ENCODE data around the gene DCLK2.

DCLK2 gene

DNA sequence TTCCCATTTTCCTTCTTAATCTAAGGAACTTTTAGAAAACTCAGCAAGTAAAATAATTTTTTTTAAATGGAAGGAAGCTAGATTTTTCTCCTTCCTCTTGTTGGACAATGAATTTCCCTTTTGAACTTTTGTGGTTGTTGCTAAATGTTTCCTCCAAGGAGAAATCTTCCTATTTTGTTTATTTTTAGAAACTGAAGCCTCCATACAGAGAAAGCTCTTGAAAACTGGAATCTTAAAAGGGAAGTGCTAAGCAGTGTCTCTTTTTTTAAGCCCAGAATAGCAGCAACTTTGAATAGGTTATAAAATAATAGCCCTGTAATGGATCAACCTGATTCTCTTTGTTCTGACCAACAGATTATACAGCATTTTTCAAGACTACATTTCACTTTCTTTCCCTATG lies 15.1 kb upstream of the DCLK2 start:
- no peak for DNase-seq (ENCODE audit: low read depth)

DNA sequence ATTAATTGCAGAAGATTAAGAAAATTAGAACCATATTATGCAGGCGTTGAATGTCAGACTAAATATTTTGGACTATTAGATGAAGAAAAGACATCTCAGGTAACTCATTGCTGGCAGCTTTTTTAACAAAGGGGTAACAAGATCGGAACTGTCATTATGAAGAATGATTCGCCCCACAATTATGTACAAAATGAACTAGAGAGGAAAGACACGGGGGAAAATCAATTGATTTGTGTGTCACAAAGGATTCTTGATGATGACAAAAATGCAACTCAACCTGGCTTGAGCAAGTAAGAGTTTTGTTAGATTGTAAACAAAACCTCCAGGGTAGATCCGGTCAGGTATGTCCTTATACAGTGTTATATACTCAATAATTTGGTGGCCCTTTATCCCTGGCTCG lies 12.5 kb upstream of the DCLK2 start:
- H3K4me3 ChIP-seq (ENCODE audit: low read depth, low read length): no peak overlapping the region
- no peak for DNase-seq (ENCODE audit: low read depth)
- TF ChIP-seq, protein P1, sequence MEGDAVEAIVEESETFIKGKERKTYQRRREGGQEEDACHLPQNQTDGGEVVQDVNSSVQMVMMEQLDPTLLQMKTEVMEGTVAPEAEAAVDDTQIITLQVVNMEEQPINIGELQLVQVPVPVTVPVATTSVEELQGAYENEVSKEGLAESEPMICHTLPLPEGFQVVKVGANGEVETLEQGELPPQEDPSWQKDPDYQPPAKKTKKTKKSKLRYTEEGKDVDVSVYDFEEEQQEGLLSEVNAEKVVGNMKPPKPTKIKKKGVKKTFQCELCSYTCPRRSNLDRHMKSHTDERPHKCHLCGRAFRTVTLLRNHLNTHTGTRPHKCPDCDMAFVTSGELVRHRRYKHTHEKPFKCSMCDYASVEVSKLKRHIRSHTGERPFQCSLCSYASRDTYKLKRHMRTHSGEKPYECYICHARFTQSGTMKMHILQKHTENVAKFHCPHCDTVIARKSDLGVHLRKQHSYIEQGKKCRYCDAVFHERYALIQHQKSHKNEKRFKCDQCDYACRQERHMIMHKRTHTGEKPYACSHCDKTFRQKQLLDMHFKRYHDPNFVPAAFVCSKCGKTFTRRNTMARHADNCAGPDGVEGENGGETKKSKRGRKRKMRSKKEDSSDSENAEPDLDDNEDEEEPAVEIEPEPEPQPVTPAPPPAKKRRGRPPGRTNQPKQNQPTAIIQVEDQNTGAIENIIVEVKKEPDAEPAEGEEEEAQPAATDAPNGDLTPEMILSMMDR (IDR thresholded peaks at IDR 0.05; ENCODE audit: low read depth, low read length): no peak
- TF ChIP-seq, protein P2, sequence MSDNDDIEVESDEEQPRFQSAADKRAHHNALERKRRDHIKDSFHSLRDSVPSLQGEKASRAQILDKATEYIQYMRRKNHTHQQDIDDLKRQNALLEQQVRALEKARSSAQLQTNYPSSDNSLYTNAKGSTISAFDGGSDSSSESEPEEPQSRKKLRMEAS (IDR thresholded peaks at IDR 0.05; ENCODE audit: low read depth, low read length): no peak
- no peak for TF ChIP-seq POLR2A (IDR thresholded peaks at IDR 0.05; ENCODE audit: extremely low read depth, insufficient read length)
- no peak for TF ChIP-seq MYC (IDR thresholded peaks at IDR 0.05; ENCODE audit: low read depth, low read length)

More for the DNA sequence above, 15.1 kb upstream of the DCLK2 start:
- H3K4me3 ChIP-seq (ENCODE audit: low read depth, low read length): no peak overlapping the region
- TF ChIP-seq POLR2A (IDR thresholded peaks at IDR 0.05; ENCODE audit: extremely low read depth, insufficient read length): no peak
- TF ChIP-seq, protein P1 (IDR thresholded peaks at IDR 0.05; ENCODE audit: low read depth, low read length): no peak
- TF ChIP-seq MYC (IDR thresholded peaks at IDR 0.05; ENCODE audit: low read depth, low read length): no peak
- TF ChIP-seq, protein P2 (IDR thresholded peaks at IDR 0.05; ENCODE audit: low read depth, low read length): no peak

DNA sequence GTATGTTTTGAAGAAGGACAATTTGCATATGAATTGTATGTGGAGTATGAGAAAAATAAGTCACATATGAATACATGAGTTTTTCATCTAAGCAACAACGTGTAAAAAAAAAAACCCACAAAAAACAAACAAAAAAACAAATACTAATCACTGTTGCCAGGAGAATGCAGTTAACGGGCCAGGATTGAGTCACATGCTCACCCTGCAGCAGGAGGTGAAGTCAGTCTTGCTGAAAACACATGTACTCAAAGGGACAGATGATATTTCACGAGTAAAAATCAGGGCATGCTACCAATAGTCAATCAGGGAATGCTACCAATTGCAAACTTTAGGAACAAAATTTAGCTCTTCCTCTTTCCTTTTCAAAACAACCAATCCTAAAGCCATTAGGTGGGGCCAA lies 10.4 kb upstream of the DCLK2 start:
- H3K4me3 ChIP-seq (ENCODE audit: low read depth, low read length): no peak overlapping the region
- DNase-seq (ENCODE audit: low read depth): no peak
- TF ChIP-seq, protein P2 (IDR thresholded peaks at IDR 0.05; ENCODE audit: low read depth, low read length): no peak
- no peak for TF ChIP-seq MYC (IDR thresholded peaks at IDR 0.05; ENCODE audit: low read depth, low read length)
- no peak for TF ChIP-seq POLR2A (IDR thresholded peaks at IDR 0.05; ENCODE audit: extremely low read depth, insufficient read length)
- TF ChIP-seq, protein P1 (IDR thresholded peaks at IDR 0.05; ENCODE audit: low read depth, low read length): no peak

DNA sequence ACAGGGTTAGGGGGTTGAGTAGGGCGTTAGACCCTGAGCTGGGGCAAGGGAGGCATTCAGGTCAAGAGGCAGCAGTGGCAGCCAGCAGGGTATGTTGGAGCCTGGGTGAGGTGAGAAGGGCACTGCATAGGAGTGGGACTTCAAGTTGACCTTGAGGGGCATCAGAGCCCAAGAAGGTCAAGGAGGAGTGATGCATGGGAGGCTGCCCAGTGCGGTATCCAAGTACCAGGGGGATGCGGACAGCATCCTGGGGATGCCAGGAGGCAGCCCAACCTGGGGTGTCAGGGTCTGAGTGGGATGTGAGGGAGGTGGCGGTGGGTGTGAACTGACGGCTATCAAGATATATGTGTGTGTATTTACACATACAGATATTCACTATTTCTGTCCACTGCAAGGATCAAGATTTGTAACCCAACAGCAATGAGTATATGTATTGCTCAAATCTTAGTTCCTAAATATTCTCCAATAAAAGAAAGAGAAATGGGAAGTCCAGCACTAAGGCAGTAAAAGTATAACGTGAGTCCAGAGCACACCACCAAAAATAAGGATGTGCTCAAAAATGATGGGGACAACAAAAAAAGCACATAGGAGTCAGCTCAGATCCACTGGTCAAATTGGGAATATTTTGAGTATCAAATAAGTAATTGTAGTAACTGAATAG lies 9.8 kb upstream of the DCLK2 start:
- TF ChIP-seq POLR2A (IDR thresholded peaks at IDR 0.05; ENCODE audit: extremely low read depth, insufficient read length): no peak
- no peak for DNase-seq (ENCODE audit: low read depth)
- H3K4me3 ChIP-seq (ENCODE audit: low read depth, low read length): no peak overlapping the region

DNA sequence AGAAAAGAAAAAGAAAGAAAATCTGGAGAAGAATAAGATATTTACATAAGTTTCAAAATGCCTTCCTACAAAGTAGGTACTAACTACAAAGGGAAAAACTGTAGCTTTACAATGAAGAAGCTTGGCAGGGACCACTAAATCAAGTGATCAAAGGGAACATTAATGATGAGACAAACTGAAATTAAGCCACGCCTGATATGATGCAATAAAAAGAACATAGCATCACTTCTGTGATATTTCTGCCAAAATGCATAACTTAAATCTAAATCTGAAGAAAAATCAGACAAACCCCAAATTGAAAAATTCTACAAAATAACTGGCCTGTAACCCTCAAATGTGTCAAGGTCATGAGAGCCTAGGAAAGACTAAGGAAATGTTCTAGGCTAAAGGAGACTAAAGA lies 8.9 kb upstream of the DCLK2 start:
- DNase-seq (ENCODE audit: low read depth): no peak
- TF ChIP-seq MYC (IDR thresholded peaks at IDR 0.05; ENCODE audit: low read depth, low read length): no peak
- TF ChIP-seq, protein P2 (IDR thresholded peaks at IDR 0.05; ENCODE audit: low read depth, low read length): no peak
- TF ChIP-seq POLR2A (IDR thresholded peaks at IDR 0.05; ENCODE audit: extremely low read depth, insufficient read length): no peak
- TF ChIP-seq, protein P1 (IDR thresholded peaks at IDR 0.05; ENCODE audit: low read depth, low read length): no peak
- no peak overlapping the region for H3K4me3 ChIP-seq (ENCODE audit: low read depth, low read length)

DNA sequence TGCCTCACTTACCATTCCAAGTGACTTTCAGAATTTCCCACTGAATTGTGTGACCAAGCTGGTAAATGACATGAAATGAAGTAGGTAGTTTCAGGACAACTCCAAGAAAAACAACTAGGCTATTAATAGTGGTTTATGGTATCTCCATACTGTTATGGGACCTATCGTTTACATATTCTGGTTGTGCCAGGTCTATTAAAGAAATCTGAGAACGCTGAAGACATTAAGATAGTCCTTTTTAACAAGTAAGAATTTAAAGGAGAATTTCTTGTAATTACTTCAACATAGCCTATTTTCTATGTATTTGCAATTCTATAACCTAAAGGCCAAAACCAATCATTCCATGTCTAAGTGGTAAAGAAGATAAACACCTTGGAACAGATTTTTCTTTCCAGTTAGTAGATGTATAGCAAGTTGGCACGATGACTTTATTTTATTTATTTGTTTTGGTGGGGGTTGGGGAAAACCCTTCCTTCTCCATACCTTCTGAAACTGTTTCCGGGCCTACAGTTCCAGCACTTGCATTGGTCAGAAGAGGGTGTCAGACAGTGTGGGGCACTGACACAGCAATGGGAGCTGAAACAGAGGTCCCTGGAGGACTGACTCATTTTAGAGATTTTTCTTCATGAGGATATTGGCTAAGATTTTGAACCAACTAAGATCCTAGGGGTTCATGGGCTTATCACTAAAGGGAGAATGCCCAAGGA lies 7.6 kb upstream of the DCLK2 start:
- TF ChIP-seq, protein P1 (IDR thresholded peaks at IDR 0.05; ENCODE audit: low read depth, low read length): no peak
- TF ChIP-seq MYC (IDR thresholded peaks at IDR 0.05; ENCODE audit: low read depth, low read length): no peak
- no peak for TF ChIP-seq POLR2A (IDR thresholded peaks at IDR 0.05; ENCODE audit: extremely low read depth, insufficient read length)
- TF ChIP-seq, protein P2 (IDR thresholded peaks at IDR 0.05; ENCODE audit: low read depth, low read length): no peak
- no peak overlapping the region for H3K4me3 ChIP-seq (ENCODE audit: low read depth, low read length)
- DNase-seq (ENCODE audit: low read depth): no peak
